H9 (cell line): Measurements from ENCODE around the gene TGFBR2. TPM values are rescaled to one million over a fixed set of nuclear protein-coding genes. Genes with fewer than 3 reads are reported as not detected.

Source experiments
- DNase-seq: peaks from one replicate; pipeline ENCODE4 v3.0.0-alpha.2; 2017
- H2AFZ ChIP-seq: one replicate; pipeline ENCODE4 v1.6.1; 2013; ENCODE audit warnings: mild to moderate bottlenecking, low read length, control low read depth, moderate library complexity
- H2AK5ac ChIP-seq: 2 replicates; pipeline ENCODE4 v1.6.1; 2013; ENCODE audit warnings: low read length, control low read depth, mixed read lengths; ENCODE audit not compliant: insufficient read length
- H2BK120ac ChIP-seq: one replicate; pipeline ENCODE4 v1.6.1; 2013; ENCODE audit warnings: low read depth, mild to moderate bottlenecking, low read length, control low read depth, inconsistent platforms; ENCODE audit not compliant: poor library complexity, severe bottlenecking
- H2BK12ac ChIP-seq: 2 replicates; pipeline ENCODE4 v1.6.1; 2013; ENCODE audit warnings: low read length, control low read depth, mixed read lengths, low read depth; ENCODE audit not compliant: insufficient read length
- H2BK15ac ChIP-seq: 2 replicates; pipeline ENCODE4 v1.6.1; 2013; ENCODE audit warnings: low read depth, low read length, control low read depth
- H2BK20ac ChIP-seq: one replicate; pipeline ENCODE4 v1.6.1; 2013; ENCODE audit warnings: low read depth, mild to moderate bottlenecking, low read length, control low read depth, inconsistent platforms; ENCODE audit not compliant: poor library complexity, severe bottlenecking
- H2BK5ac ChIP-seq: 2 replicates; pipeline ENCODE4 v1.6.1; 2013; ENCODE audit warnings: low read length, control low read depth, mixed read lengths; ENCODE audit not compliant: insufficient read length
- H3K14ac ChIP-seq: 2 replicates; pipeline ENCODE4 v1.6.1; 2013; ENCODE audit warnings: low read length, control low read depth; ENCODE audit not compliant: insufficient read depth
- H3K18ac ChIP-seq: 2 replicates; pipeline ENCODE4 v1.6.1; 2013; ENCODE audit warnings: low read depth, mild to moderate bottlenecking, mixed read lengths, low read length, control low read depth; ENCODE audit not compliant: insufficient read length
- H3K23ac ChIP-seq: 2 replicates; pipeline ENCODE4 v1.6.1; 2013; ENCODE audit warnings: low read length, control low read depth, mixed read lengths, low read depth; ENCODE audit not compliant: insufficient read length
- H3K23me2 ChIP-seq: 2 replicates; pipeline ENCODE4 v1.6.1; 2013; ENCODE audit warnings: low read depth, mild to moderate bottlenecking, mixed read lengths, low read length, control low read depth; ENCODE audit not compliant: insufficient read length, poor library complexity, severe bottlenecking
- H3K27ac ChIP-seq: 2 replicates; pipeline ENCODE4 v1.5.1; 2013; ENCODE audit warnings: low read length, control low read depth, mixed read lengths, low read depth; ENCODE audit not compliant: insufficient read length
- H3K27me3 ChIP-seq: 2 replicates; pipeline ENCODE4 v1.6.1; 2013; ENCODE audit warnings: low read length, control low read depth, inconsistent platforms; ENCODE audit not compliant: insufficient read depth
- H3K4ac ChIP-seq: 2 replicates; pipeline ENCODE4 v1.6.1; 2013; ENCODE audit warnings: low read depth, mild to moderate bottlenecking, control low read depth, inconsistent platforms, low read length, moderate library complexity
- H3K4me1 ChIP-seq: 2 replicates; pipeline ENCODE4 v1.6.1; 2013; ENCODE audit warnings: low read length, control low read depth, inconsistent platforms; ENCODE audit not compliant: insufficient read depth
- H3K4me2 ChIP-seq: 2 replicates; pipeline ENCODE4 v1.6.1; 2013; ENCODE audit warnings: low read length, control low read depth, mixed read lengths; ENCODE audit not compliant: insufficient read length, insufficient read depth
- H3K56ac ChIP-seq: 2 replicates; pipeline ENCODE4 v1.6.1; 2013; ENCODE audit warnings: low read depth, mild to moderate bottlenecking, mixed read lengths, low read length, control low read depth; ENCODE audit not compliant: insufficient read length
- H3K79me1 ChIP-seq: 2 replicates; pipeline ENCODE4 v1.6.1; 2013; ENCODE audit warnings: low read depth, mild to moderate bottlenecking, moderate library complexity, low read length, control low read depth, inconsistent platforms; ENCODE audit not compliant: insufficient read depth, poor library complexity, severe bottlenecking
- H3K79me2 ChIP-seq: 2 replicates; pipeline ENCODE4 v1.6.1; 2013; ENCODE audit warnings: low read length, control low read depth, inconsistent platforms; ENCODE audit not compliant: insufficient read depth
- H3K9ac ChIP-seq: 2 replicates; pipeline ENCODE4 v1.6.1; 2013; ENCODE audit warnings: low read length, control low read depth, mixed read lengths; ENCODE audit not compliant: insufficient read length; ENCODE audit errors: extremely low read depth
- H3K9me3 ChIP-seq: one replicate; pipeline ENCODE4 v1.6.1; 2013; ENCODE audit warnings: low read depth, low read length, inconsistent platforms; ENCODE audit not compliant: control insufficient read depth
- H3T11ph ChIP-seq: one replicate; pipeline ENCODE4 v1.6.1; 2013; ENCODE audit warnings: mild to moderate bottlenecking, low read length, control low read depth, inconsistent platforms
- H4K20me1 ChIP-seq: one replicate; pipeline ENCODE4 v1.6.1; 2013; ENCODE audit not compliant: control insufficient read depth, insufficient read length, insufficient read depth
- H4K5ac ChIP-seq: 2 replicates; pipeline ENCODE4 v1.6.1; 2013; ENCODE audit warnings: low read depth, mild to moderate bottlenecking, mixed read lengths, low read length, control low read depth; ENCODE audit not compliant: insufficient read length
- H4K8ac ChIP-seq: replicated peaks from 2 replicates; pipeline ENCODE4 v1.6.1; 2013; ENCODE audit warnings: low read length, control low read depth, mixed read lengths, low read depth; ENCODE audit not compliant: insufficient read length
- H4K91ac ChIP-seq: 2 replicates; pipeline ENCODE4 v1.6.1; 2013; ENCODE audit warnings: low read depth, mild to moderate bottlenecking, moderate library complexity, mixed read lengths, low read length, control low read depth; ENCODE audit not compliant: insufficient read length
- H3K27ac Mint-ChIP-seq, 3 experiments: 2 replicates in 2 of 3; 3 replicates in 1 of 3; pipeline ENCODE4 v1.8.0; 2020 to 2021; ENCODE audit warnings: mixed read lengths in 3 of 3, mild to moderate bottlenecking in 1 of 3, moderate library complexity in 1 of 3
- H3K27me3 Mint-ChIP-seq: 2 replicates; pipeline ENCODE4 v1.8.0; 2021; ENCODE audit warnings: low read depth, mild to moderate bottlenecking, moderate library complexity, mixed read lengths
- H3K36me3 Mint-ChIP-seq, 3 experiments: 2 replicates in 2 of 3; 3 replicates in 1 of 3; pipeline ENCODE4 v1.8.0; 2020 to 2021; ENCODE audit warnings: low read depth in 3 of 3, mixed read lengths in 3 of 3; ENCODE audit not compliant: insufficient read depth in 1 of 3
- H3K4me1 Mint-ChIP-seq, 2 experiments: 2 replicates each; pipeline ENCODE4 v1.8.0; 2020; ENCODE audit warnings: mixed read lengths in 2 of 2
- H3K4me3 Mint-ChIP-seq, 2 experiments: 2 replicates in 1 of 2; 3 replicates in 1 of 2; pipeline ENCODE4 v1.8.0; 2020 to 2021; ENCODE audit warnings: mild to moderate bottlenecking in 2 of 2, mixed read lengths in 2 of 2, moderate library complexity in 1 of 2
- H3K9me3 Mint-ChIP-seq, 2 experiments: 2 replicates in 1 of 2; 3 replicates in 1 of 2; pipeline ENCODE4 v1.8.0; 2020; ENCODE audit warnings: mild to moderate bottlenecking in 2 of 2, mixed read lengths in 2 of 2, moderate library complexity in 1 of 2
- WGBS: extraction: QIAGEN DNeasy Blood & Tissue Kit; methylation state at CpG from one replicate; pipeline ENCODE4 v1.1.7; 2013; ENCODE audit warnings: missing lambda C conversion rate, low lambda C conversion rate, mixed read lengths; ENCODE audit not compliant: insufficient read length; ENCODE audit errors: extremely low coverage; 5-methylcytosine and 5-hydroxymethylcytosine counted together
- total RNA-seq: library from RNA; stranded (reverse); gene quantifications from 2 replicates; pipeline ENCODE4 v1.2.1, GENCODE V29; 2021
- TF ChIP-seq, protein P1 (sequence below): fragments of 200-600 bp; sonication (generic); conservative IDR thresholded peaks from 3 replicates; pipeline ENCODE4 v1.8.0; 2021; ENCODE audit warnings: antibody characterized with exemption, mild to moderate bottlenecking

Gene TGFBR2
- total RNA-seq, 1 experiment from 2014 or later: 10.6 TPM

DNA sequence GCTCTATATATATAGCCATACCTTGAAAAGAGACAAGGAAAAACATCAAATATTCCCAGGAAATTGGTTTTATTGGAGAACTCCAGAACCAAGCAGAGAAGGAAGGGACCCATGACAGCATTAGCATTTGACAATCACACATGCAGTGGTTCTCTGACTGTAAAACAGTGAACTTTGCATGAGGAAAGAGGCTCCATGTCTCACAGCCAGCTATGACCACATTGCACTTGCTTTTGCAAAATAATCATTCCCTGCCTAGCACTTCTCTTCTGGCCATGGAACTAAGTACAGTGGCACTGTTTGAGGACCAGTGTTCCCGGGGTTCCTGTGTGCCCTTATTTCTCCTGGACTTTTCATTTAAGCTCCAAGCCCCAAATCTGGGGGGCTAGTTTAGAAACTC lies 85.5 kb downstream of the TGFBR2 start:
- Histone ChIP-seq H2AFZ (no peak overlapping the region), H2BK20ac (no peak overlapping the region), H3K14ac (no peak overlapping the region), H3K79me1 (no peaks in the 10 kb centered on the region), H3K56ac (no peak overlapping the region), H2BK120ac (no peak overlapping the region), H3K9ac (no peak overlapping the region), H4K8ac (no peak overlapping the region), H3K4me2 (no peak overlapping the region), H2BK5ac (no peak overlapping the region), H3K27ac (no peak overlapping the region), H2AK5ac (no peak overlapping the region), H2BK12ac (no peak overlapping the region), H3K79me2 (no peaks in the 10 kb centered on the region), H4K20me1 (no peaks in the 10 kb centered on the region), H3K4me1 (peaks cover 6% of the 10 kb centered on the region; the same call in 1 of the 2 replicates), H3K23ac (no peak overlapping the region), H2BK15ac (no peak overlapping the region), H4K5ac (no peak overlapping the region), H3K18ac (no peak overlapping the region), H3K9me3 (no peaks in the 10 kb centered on the region), H3T11ph (no peak overlapping the region), H4K91ac (no peak overlapping the region), H3K4ac (no peak overlapping the region), H3K23me2 (no peaks in the 10 kb centered on the region), H3K27me3 (no peaks in the 10 kb centered on the region)
- no peaks in the 10 kb centered on the region for H3K27me3 Mint-ChIP-seq
- peaks cover 35 to 47% (median 37%) of the 10 kb centered on the region in 3 experiments for H3K36me3 Mint-ChIP-seq
- no peaks in the 10 kb centered on the region for H3K9me3 Mint-ChIP-seq
- H3K27ac Mint-ChIP-seq: peak overlapping the region in 1 of 3 experiments; percentile 4; a peak in 1 of 7 replicates
- no peak overlapping the region for H3K4me3 Mint-ChIP-seq
- no peak for DNase-seq
- H3K4me1 Mint-ChIP-seq: peaks cover 32 to 41% of the 10 kb centered on the region in 2 experiments
- TF ChIP-seq, protein P1, sequence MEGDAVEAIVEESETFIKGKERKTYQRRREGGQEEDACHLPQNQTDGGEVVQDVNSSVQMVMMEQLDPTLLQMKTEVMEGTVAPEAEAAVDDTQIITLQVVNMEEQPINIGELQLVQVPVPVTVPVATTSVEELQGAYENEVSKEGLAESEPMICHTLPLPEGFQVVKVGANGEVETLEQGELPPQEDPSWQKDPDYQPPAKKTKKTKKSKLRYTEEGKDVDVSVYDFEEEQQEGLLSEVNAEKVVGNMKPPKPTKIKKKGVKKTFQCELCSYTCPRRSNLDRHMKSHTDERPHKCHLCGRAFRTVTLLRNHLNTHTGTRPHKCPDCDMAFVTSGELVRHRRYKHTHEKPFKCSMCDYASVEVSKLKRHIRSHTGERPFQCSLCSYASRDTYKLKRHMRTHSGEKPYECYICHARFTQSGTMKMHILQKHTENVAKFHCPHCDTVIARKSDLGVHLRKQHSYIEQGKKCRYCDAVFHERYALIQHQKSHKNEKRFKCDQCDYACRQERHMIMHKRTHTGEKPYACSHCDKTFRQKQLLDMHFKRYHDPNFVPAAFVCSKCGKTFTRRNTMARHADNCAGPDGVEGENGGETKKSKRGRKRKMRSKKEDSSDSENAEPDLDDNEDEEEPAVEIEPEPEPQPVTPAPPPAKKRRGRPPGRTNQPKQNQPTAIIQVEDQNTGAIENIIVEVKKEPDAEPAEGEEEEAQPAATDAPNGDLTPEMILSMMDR: no peak
- WGBS: no CpG with 5 or more reads among the region's 1 CpG
